Tibial nerve (tissue), 4 donors: ENCODE data around the gene HAPSTR1. TPM values are rescaled to one million over a fixed set of nuclear protein-coding genes. Genes with fewer than 3 reads are reported as not detected.

ENCODE experiments used
- DNase-seq, 2 donors: peaks; one replicate each; pipeline ENCODE4 v3.0.0-alpha.2; 2019; ENCODE audit warnings: low spot score in 2 of 2
- H3K27ac ChIP-seq, 4 donors: fragments of 200-600 bp; sonication (generic) in 3 of 4; one replicate each; pipeline ENCODE4 v1.5.1; 2017 to 2019; ENCODE audit warnings: mild to moderate bottlenecking in 1 of 4
- H3K27me3 ChIP-seq, 2 donors: fragments of 200-600 bp; sonication (generic) in 1 of 2; one replicate each; pipeline versions ENCODE4 v1.5.1 to v1.6.0; 2017 to 2019
- H3K36me3 ChIP-seq, 3 donors: fragments of 200-600 bp; sonication (generic); one replicate each; pipeline ENCODE4 v1.5.1; 2018 to 2019
- H3K4me1 ChIP-seq, 4 donors: fragments of 200-600 bp; sonication (generic) in 3 of 4; one replicate each; pipeline ENCODE4 v1.5.1; 2017 to 2019
- H3K4me3 ChIP-seq, 4 donors: fragments of 200-600 bp; sonication (generic) in 3 of 4; one replicate each; pipeline ENCODE4 v1.5.1; 2017 to 2019; ENCODE audit warnings: mild to moderate bottlenecking in 1 of 4, moderate library complexity in 1 of 4
- H3K9me3 ChIP-seq, 4 donors: fragments of 200-600 bp; sonication (generic) in 3 of 4; one replicate each; pipeline ENCODE4 v1.5.1; 2017 to 2019
- CTCF ChIP-seq, 5 experiments: fragments of 200-600 bp in 3 of 5; fragments of 450-650 bp in 2 of 5; sonication (generic) in 3 of 5; IDR thresholded peaks; one replicate each; pipeline ENCODE4 v1.5.1; 2016 to 2019; ENCODE audit warnings: antibody characterized with exemption in 5 of 5, mild to moderate bottlenecking in 3 of 5, moderate library complexity in 2 of 5
- EP300 ChIP-seq, 2 donors: sonication (generic); formaldehyde crosslinking; IDR thresholded peaks; one replicate each; pipeline ENCODE4 v1.6.1; 2017; ENCODE audit warnings: antibody characterized with exemption in 2 of 2, mild to moderate bottlenecking in 1 of 2
- POLR2A ChIP-seq, 2 donors: fragments of 450-650 bp; IDR thresholded peaks; one replicate each; pipeline ENCODE4 v1.6.1; 2017; ENCODE audit warnings: antibody characterized with exemption in 2 of 2, mild to moderate bottlenecking in 2 of 2, moderate library complexity in 2 of 2
- WGBS, 2 donors: methylation state at CpG; one replicate each; pipeline ENCODE4 v1.1.5; 2018; 5-methylcytosine and 5-hydroxymethylcytosine counted together
- total RNA-seq, 4 donors: library from RNA; depleted of rRNA; stranded (reverse); fragments of >200 nt; gene quantifications; one replicate each; pipeline ENCODE4 v1.1.0, GENCODE V29; 2016

The HAPSTR1 gene
- total RNA-seq, 4 donors from 2014 or later, result 39.9 to 54.3 (median 50.6) TPM

DNA sequence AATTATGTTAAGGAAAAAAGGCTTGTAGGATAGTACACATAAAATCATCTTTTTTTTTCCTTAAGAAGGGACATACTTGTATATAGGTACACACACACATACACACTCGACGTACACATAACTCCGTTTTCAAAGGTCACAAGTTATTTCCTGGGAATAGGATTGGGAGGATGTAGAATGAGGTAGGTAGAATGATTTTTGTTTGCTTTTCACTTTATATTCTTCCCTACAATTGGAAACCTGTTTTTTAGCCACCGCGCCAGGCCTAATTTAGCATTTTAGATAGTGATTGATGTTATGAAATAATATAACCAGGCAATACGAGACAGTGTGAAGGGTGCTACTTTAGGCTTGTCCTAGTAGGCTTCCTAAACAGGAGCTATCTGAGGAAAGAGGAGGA, 1.8 kb upstream of the HAPSTR1 start:
- WGBS, 2 donors, result 88 to 90% methylated on average over 6 of the region's 6 CpGs
- no peaks in the 10 kb centered on the region for H3K36me3 ChIP-seq
- no peaks in the 10 kb centered on the region for H3K27me3 ChIP-seq
- DNase-seq, result no peak
- H3K4me1 ChIP-seq, result peaks cover 0 to 26% (median 16%) of the 10 kb centered on the region in 4 donors
- no peaks in the 10 kb centered on the region for H3K9me3 ChIP-seq
- no peak overlapping the region for H3K4me3 ChIP-seq
- TF ChIP-seq CTCF (IDR thresholded peaks at IDR 0.05) (no peak), POLR2A (IDR thresholded peaks at IDR 0.05) (no peak), EP300 (IDR thresholded peaks at IDR 0.05) (no peak)
- peak overlapping the region; percentile 77 to 97 (median 84) for H3K27ac ChIP-seq

DNA sequence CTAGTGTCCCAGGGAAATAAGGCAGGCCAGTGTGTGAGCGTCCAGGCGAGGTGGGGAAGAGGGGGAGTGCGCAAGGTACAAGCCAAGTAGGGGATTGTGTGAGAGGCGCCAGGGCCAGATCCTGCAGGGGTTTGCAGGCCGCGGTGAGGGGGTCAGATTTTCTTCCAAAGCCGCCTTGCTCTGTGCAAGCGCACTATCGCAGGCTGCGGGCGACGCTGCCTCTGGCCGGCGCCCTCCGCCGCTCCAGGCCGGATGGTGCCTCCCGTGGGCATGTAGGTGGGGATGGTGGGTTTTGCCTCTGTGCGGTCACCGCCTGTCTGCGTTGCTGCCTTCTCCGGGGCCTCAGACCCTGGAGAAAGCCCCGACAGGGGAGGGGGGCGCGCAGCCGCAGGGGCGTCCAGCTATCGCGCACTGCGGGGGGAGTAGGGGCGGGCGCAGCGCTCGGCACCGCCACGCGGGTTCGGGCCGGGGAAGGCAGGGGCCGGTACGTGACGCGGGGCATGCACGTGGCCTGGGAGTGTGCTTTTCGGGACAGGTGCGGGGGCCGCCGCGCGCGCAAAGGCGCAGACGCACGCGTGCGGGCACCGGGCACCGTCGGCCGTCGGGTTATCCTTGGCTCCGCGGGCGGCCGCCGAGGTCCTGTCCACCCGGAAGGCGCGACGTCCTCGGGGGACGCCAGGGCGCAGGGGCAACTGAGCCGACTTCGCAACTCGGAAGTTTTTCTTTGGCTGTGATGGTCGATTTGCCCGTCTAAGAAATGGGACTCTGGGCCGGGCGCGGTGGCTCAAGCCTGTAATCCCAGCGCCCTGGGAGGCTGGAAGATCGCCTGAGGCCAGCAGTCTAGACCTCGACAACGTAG, 1.1 kb upstream of the HAPSTR1 start:
- no peaks in the 10 kb centered on the region for H3K27me3 ChIP-seq
- peak overlapping the region; percentile 77 to 97 (median 84) for H3K27ac ChIP-seq
- peaks cover 0 to 33% (median 22%) of the 10 kb centered on the region in 4 donors for H3K4me1 ChIP-seq
- H3K9me3 ChIP-seq, result no peaks in the 10 kb centered on the region
- DNase-seq, result peak in 1 of 2 donors; percentile 18
- H3K4me3 ChIP-seq, result peak overlapping the region; percentile 52 to 99 (median 56)
- WGBS, 2 donors, result 3 to 7% methylated on average over 29 to 56 of the region's 85 CpGs
- TF ChIP-seq POLR2A (IDR thresholded peaks at IDR 0.05), result no peak
- TF ChIP-seq CTCF (IDR thresholded peaks at IDR 0.05), result peak in 2 of 5 experiments; percentile 18 to 19
- H3K36me3 ChIP-seq, result no peaks in the 10 kb centered on the region

DNA sequence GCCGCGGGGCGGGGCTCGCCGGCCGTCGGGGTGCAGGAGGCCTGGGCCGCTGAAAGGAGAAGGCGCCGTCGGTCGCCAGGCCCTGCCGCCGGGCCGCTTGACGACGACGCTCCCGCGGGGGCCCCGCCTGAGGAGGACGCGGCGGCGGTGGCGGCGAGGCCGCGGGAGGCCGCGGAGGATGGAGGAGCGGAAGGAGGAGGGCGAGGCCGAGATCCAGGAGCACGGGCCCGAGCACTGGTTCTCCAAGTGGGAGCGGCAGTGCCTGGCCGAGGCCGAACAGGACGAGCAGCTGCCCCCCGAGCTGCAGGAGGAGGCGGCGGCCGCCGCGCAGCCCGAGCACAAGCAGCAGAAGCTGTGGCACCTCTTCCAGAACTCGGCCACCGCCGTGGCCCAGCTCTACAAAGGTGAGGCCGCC, 430 bp downstream of the HAPSTR1 start:
- Histone ChIP-seq H3K27me3 (no peaks in the 10 kb centered on the region), H3K4me1 (peaks cover 3 to 49% (median 33%) of the 10 kb centered on the region in 4 donors), H3K36me3 (peaks cover 0 to 11% (median 0%) of the 10 kb centered on the region in 3 donors), H3K9me3 (no peaks in the 10 kb centered on the region), H3K4me3 (peak overlapping the region; percentile 81 to 99 (median 96)), H3K27ac (peak overlapping the region; percentile 93 to 100 (median 98))
- TF ChIP-seq EP300 (IDR thresholded peaks at IDR 0.05) (no peak), POLR2A (IDR thresholded peaks at IDR 0.05) (no peak), CTCF (IDR thresholded peaks at IDR 0.05) (no peak)
- 0% methylated on average over 11 to 28 of the region's 51 CpGs for WGBS, 2 donors
- peak; percentile 9 to 18 for DNase-seq

DNA sequence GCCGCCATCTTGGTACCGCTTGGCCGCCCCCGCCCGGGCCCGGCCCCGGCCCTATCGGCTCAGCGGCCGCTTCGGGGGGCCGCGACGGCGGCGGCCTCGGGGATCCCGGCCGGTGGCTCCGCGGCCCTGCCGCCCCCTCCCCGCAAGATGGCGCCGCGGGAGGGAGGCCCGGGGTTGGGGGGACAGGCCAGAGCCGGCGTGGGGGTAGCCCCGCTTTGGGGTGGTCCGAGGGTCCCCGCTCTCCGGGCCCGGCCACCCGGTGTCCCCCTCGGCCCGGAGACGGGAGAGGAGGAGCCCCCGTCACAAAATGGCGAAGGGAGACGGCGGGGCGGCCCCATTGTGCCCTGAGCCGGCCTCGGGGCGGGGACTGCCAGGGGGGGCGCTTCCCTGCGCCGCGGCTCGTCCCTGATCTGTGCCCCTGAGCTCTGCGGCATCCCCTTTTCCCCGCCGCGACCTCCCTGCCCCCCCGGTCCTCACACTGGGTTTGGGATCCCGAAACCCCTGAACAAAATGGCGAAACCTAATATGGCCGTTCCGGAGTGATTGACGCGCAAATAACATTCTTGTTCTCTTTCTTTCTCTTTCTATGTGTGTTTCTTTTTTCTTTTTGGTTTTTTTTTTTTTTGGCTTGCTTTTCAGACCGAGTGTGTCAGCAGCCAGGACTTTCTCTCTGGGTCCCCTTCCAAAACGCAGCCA, 986 bp downstream of the HAPSTR1 start:
- Histone ChIP-seq H3K36me3 (peaks cover 0 to 17% (median 0%) of the 10 kb centered on the region in 3 donors), H3K4me3 (peak overlapping the region; percentile 81 to 99 (median 96)), H3K9me3 (no peaks in the 10 kb centered on the region), H3K27me3 (no peaks in the 10 kb centered on the region), H3K4me1 (peaks cover 3 to 54% (median 38%) of the 10 kb centered on the region in 4 donors), H3K27ac (peak overlapping the region; percentile 93 to 100 (median 98))
- WGBS, 2 donors, result 0 to 1% methylated on average over 53 to 58 of the region's 64 CpGs
- TF ChIP-seq POLR2A (IDR thresholded peaks at IDR 0.05), result peak in 1 of 2 donors; percentile 16
- no peak for TF ChIP-seq EP300 (IDR thresholded peaks at IDR 0.05)
- peak in 3 of 5 experiments; percentile 13 to 36 (median 25) for TF ChIP-seq CTCF (IDR thresholded peaks at IDR 0.05)
- DNase-seq, result peak in 1 of 2 donors; percentile 24
